Measurements from ENCODE around the gene KRTAP12-3. TPM values are rescaled to one million over a fixed set of nuclear protein-coding genes. Genes with fewer than 3 reads are reported as not detected.

KRTAP12-3 gene
- total and polyA plus RNA-seq, 2 donors = not detected

DNA sequence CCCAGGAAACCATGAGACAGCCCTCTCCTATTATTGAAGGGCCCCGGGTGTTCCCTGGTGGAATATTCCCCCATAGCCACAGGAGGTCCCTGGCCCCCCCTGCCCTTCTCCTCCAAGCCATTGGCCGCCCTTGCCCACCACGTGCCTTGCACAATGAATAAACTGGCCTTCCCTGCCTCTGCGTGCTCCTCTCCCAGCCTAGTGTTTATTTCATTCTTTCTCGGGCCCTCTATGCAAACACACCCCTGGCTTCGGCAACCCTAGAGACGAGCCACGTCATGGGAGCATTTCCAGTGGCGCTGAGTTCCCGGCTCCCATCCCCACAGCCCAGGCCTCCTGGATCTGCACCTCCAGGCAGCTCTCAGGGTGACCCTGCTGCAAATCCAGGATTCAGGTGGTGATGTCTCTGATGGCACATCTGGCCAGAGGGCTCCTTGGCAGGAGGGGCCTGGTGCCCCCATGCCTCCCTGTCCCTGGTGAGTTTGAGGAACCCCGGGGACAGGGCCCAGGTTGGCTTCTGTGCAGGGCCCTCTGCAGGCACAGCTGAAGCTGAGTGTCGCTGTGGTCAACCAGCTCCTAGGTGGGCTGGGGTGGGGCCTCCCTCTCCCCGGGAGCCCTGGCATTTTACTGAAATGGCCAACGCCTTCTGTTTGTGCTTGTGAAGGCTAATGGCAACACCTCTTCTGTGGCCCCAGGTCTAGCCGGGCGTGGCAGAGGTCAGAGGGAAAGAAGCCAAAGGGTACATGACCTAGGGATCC lies 45.4 kb downstream of the KRTAP12-3 start:
- peaks cover 9 to 19% of the 10 kb centered on the region in 2 donors for H3K9me3 ChIP-seq (ENCODE audit: control insufficient read depth in 2 of 2, insufficient read depth in 1 of 2, low read length in 1 of 2)
- H3K4me3 ChIP-seq (ENCODE audit: low read length in 2 of 2) = no peak overlapping the region
- no peak overlapping the region for H3K27ac ChIP-seq (ENCODE audit: low read depth in 1 of 2, low read length in 1 of 2)
- H3K36me3 ChIP-seq (ENCODE audit: control insufficient read depth in 2 of 2, insufficient read depth in 2 of 2, low read length in 1 of 2) = peaks cover 0 to 6% of the 10 kb centered on the region in 2 donors
- H3K27me3 ChIP-seq (ENCODE audit: control insufficient read depth in 2 of 2, insufficient read depth in 1 of 2, low read length in 1 of 2) = peaks cover 33 to 89% of the 10 kb centered on the region in 2 donors
- no peak for DNase-seq (ENCODE audit: low read depth in 6 of 9, low spot score in 9 of 9)
- 57% methylated on average over 16 of the region's 16 CpGs for WGBS
- H3K4me1 ChIP-seq (ENCODE audit: control insufficient read depth in 2 of 2, insufficient read depth in 2 of 2, low read length in 2 of 2) = no peaks in the 10 kb centered on the region

DNA sequence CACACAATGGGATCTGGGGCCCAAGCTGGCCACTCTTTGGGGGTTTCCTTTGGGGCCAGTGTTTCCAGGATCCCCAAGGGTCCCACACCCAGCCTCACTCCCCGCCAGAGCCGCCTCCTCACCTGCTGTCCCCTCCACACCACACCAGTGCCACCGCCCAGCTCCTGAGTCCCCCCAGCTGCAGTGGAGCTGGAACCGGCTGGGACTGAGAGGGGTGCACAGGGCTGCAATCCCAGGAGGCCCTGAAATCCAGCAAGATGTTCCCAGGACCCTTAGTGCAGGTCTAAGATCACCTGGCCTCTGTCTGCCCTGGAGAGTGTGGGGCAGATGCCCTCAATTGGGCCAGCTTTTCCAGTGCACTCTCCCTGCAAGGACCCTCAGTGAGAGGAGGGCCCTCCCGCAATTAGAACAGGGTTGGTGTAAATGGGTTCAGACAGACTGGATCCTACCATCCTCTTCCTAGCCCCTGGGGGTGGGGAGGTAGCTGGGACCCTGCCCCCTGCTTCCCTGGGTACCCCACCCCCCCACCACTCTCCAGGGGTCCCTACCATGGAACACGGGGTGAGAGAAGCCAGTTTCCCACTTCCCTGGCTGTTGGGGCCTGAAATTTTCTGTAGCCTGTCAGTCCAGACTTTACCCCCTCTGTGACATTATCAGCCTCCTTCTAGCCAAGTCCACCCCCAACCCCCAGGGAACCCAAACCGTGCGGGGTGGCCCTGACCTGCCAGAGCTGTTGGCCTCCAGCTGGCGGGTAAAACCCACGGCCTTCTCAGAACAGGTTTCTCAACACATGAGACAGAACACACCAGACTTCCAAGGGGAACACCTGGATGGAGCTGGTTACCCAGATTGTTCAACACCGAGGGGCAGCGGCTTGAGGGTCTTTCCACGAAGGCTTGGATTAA lies 46.3 kb downstream of the KRTAP12-3 start:
- 40% methylated on average over 13 of the region's 13 CpGs for WGBS
- DNase-seq (ENCODE audit: low read depth in 6 of 9, low spot score in 9 of 9) = no peak

DNA sequence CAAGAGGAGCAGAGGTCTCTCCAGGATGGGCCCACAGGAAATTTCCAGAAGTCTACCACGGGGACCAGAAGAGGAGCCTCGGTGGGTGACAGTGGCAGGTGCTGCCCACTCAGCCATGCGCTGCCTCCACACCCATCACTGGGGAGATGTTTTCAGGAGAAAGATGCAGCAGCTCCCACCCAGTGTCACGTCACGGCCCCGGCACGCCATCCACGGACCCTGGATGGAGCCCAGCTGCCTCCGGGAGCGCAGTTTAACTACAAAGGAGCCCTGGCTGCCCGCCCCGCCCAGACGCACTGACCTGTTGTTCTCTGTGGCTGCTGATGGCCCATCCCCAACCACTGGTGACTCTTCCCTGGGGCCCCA lies 46.9 kb downstream of the KRTAP12-3 start:
- Histone ChIP-seq H3K27ac (ENCODE audit: low read depth in 1 of 2, low read length in 1 of 2) (no peak overlapping the region), H3K4me3 (ENCODE audit: low read length in 2 of 2) (no peak overlapping the region), H3K4me1 (ENCODE audit: control insufficient read depth in 2 of 2, insufficient read depth in 2 of 2, low read length in 2 of 2) (peaks cover 0 to 2% of the 10 kb centered on the region in 2 donors), H3K27me3 (ENCODE audit: control insufficient read depth in 2 of 2, insufficient read depth in 1 of 2, low read length in 1 of 2) (peaks cover 48 to 92% of the 10 kb centered on the region in 2 donors), H3K9me3 (ENCODE audit: control insufficient read depth in 2 of 2, insufficient read depth in 1 of 2, low read length in 1 of 2) (peaks cover 9 to 19% of the 10 kb centered on the region in 2 donors), H3K36me3 (ENCODE audit: control insufficient read depth in 2 of 2, insufficient read depth in 2 of 2, low read length in 1 of 2) (peaks cover 0 to 6% of the 10 kb centered on the region in 2 donors)
- no peak for DNase-seq (ENCODE audit: low read depth in 6 of 9, low spot score in 9 of 9)
- 19% methylated on average over 13 of the region's 13 CpGs for WGBS

More for the DNA sequence above, 46.3 kb downstream of the KRTAP12-3 start:
- H3K4me1 ChIP-seq (ENCODE audit: control insufficient read depth in 2 of 2, insufficient read depth in 2 of 2, low read length in 2 of 2) = peaks cover 0 to 2% of the 10 kb centered on the region in 2 donors
- H3K27ac ChIP-seq (ENCODE audit: low read depth in 1 of 2, low read length in 1 of 2) = no peak overlapping the region
- peaks cover 0 to 6% of the 10 kb centered on the region in 2 donors for H3K36me3 ChIP-seq (ENCODE audit: control insufficient read depth in 2 of 2, insufficient read depth in 2 of 2, low read length in 1 of 2)
- H3K9me3 ChIP-seq (ENCODE audit: control insufficient read depth in 2 of 2, insufficient read depth in 1 of 2, low read length in 1 of 2) = peaks cover 9 to 19% of the 10 kb centered on the region in 2 donors
- no peak overlapping the region for H3K4me3 ChIP-seq (ENCODE audit: low read length in 2 of 2)
- peaks cover 41 to 90% of the 10 kb centered on the region in 2 donors for H3K27me3 ChIP-seq (ENCODE audit: control insufficient read depth in 2 of 2, insufficient read depth in 1 of 2, low read length in 1 of 2)

DNA sequence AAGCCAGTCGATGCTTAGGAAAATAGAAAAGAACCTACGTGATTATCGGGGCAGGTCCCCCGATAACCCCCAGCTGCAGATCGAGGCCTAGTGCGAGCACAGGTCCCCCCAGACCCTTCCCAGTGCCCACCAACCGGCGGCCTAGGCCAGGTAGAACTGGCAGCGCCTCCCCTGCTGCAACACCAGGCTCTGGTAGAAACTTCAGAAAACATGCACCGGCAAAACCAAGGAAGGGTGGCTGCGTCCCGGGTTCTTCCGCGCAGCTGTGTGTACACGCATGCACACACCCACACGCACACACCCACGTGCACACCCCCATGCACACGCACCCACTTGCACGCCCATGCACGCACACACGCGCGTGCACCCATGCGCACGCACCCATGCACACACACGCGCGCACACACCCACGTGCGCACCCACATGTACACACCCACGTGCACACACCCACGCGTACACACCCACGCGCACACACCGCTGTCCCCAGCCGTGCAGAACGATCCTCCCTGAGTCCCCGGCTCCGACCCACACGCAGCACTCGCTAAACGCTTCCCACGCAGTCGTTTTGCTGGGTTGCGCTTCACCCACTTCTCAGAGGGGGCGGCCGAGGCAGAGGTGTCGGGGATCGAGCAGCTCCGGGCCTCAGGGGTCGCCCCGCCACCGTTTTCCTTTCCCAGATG lies 48.4 kb downstream of the KRTAP12-3 start:
- Histone ChIP-seq H3K36me3 (ENCODE audit: control insufficient read depth in 2 of 2, insufficient read depth in 2 of 2, low read length in 1 of 2) (peaks cover 0 to 6% of the 10 kb centered on the region in 2 donors), H3K27me3 (ENCODE audit: control insufficient read depth in 2 of 2, insufficient read depth in 1 of 2, low read length in 1 of 2) (peaks cover 60 to 92% of the 10 kb centered on the region in 2 donors), H3K4me3 (ENCODE audit: low read length in 2 of 2) (no peak overlapping the region), H3K27ac (ENCODE audit: low read depth in 1 of 2, low read length in 1 of 2) (no peak overlapping the region), H3K9me3 (ENCODE audit: control insufficient read depth in 2 of 2, insufficient read depth in 1 of 2, low read length in 1 of 2) (peaks cover 9 to 19% of the 10 kb centered on the region in 2 donors), H3K4me1 (ENCODE audit: control insufficient read depth in 2 of 2, insufficient read depth in 2 of 2, low read length in 2 of 2) (peaks cover 0 to 2% of the 10 kb centered on the region in 2 donors)
- 13% methylated on average over 54 of the region's 54 CpGs for WGBS
- DNase-seq (ENCODE audit: low read depth in 6 of 9, low spot score in 9 of 9) = no peak

DNA sequence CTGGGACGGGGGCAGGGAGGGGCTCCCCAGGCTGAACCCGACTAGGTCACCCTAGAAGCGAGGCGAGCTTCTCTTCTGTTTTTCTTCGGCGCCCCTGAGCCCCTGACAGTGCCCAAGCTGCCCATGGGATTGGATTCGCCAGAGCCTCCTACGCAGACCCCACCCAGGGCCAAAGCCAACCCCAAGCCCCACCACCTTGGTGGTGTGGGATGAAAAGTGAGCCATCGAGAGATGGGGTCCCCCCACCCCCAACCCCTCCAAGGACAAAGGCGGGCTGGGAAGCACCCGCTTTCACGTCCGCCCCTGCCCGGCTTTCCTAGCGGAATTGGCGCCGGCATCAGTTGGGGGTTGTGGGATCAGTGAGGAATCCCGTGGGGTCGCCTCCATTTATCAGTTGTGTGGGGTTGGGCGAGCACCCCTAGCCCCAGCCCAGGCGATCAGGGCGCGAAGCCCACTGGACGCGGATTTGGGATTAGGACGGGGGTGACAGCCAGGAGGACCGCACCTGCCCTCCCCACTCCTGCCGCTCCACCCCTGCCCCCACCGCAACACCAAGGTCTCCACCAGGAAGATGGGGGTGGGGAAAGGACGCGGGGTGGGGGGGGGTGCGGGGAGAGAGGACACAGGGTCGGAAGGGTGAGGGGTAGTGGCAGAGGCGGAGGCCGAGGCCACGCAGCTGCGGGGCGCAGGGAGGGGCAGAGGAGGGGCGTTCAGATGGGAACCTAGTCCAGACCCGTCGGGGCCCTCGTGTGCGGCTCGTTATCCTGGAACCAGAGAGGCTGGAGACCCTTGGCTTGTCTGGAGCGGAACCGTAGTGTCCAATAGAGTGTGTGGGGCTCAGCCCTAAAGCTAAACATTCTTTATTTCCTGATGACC lies 49.2 kb downstream of the KRTAP12-3 start:
- no peak overlapping the region for H3K4me3 ChIP-seq (ENCODE audit: low read length in 2 of 2)
- peaks cover 67 to 92% of the 10 kb centered on the region in 2 donors for H3K27me3 ChIP-seq (ENCODE audit: control insufficient read depth in 2 of 2, insufficient read depth in 1 of 2, low read length in 1 of 2)
- WGBS = 12% methylated on average over 46 of the region's 46 CpGs
- H3K27ac ChIP-seq (ENCODE audit: low read depth in 1 of 2, low read length in 1 of 2) = no peak overlapping the region
- H3K36me3 ChIP-seq (ENCODE audit: control insufficient read depth in 2 of 2, insufficient read depth in 2 of 2, low read length in 1 of 2) = peaks cover 0 to 6% of the 10 kb centered on the region in 2 donors
- H3K9me3 ChIP-seq (ENCODE audit: control insufficient read depth in 2 of 2, insufficient read depth in 1 of 2, low read length in 1 of 2) = peaks cover 9 to 19% of the 10 kb centered on the region in 2 donors
- peaks cover 0 to 2% of the 10 kb centered on the region in 2 donors for H3K4me1 ChIP-seq (ENCODE audit: control insufficient read depth in 2 of 2, insufficient read depth in 2 of 2, low read length in 2 of 2)
- DNase-seq (ENCODE audit: low read depth in 6 of 9, low spot score in 9 of 9) = no peak

Other genes starting within 250 kb of the KRTAP12-3 start
- gene LRRC3, start 202.4 kb upstream of the KRTAP12-3 start, total RNA-seq = 0.24 TPM
- gene LRRC3, start 202.4 kb upstream of the KRTAP12-3 start, polyA plus RNA-seq = 0.55 TPM
- gene KRTAP10-1, start 117.7 kb upstream of the KRTAP12-3 start, total RNA-seq = not detected
- not detected for gene KRTAP10-1, start 117.7 kb upstream of the KRTAP12-3 start, polyA plus RNA-seq
- not detected for gene KRTAP10-2, start 106.4 kb upstream of the KRTAP12-3 start, total RNA-seq
- gene KRTAP10-2, start 106.4 kb upstream of the KRTAP12-3 start, polyA plus RNA-seq = not detected
- not detected for gene KRTAP10-3, start 99.1 kb upstream of the KRTAP12-3 start, total RNA-seq
- gene KRTAP10-3, start 99.1 kb upstream of the KRTAP12-3 start, polyA plus RNA-seq = not detected
- gene KRTAP10-4, start 84.2 kb upstream of the KRTAP12-3 start, total RNA-seq = not detected
- gene KRTAP10-4, start 84.2 kb upstream of the KRTAP12-3 start, polyA plus RNA-seq = not detected
- gene KRTAP10-5, start 77.3 kb upstream of the KRTAP12-3 start, total RNA-seq = not detected
- not detected for gene KRTAP10-5, start 77.3 kb upstream of the KRTAP12-3 start, polyA plus RNA-seq
- gene KRTAP10-6, start 65.4 kb upstream of the KRTAP12-3 start, total RNA-seq = not detected
- gene KRTAP10-6, start 65.4 kb upstream of the KRTAP12-3 start, polyA plus RNA-seq = not detected
- not detected for gene KRTAP10-7, start 57.3 kb upstream of the KRTAP12-3 start, total RNA-seq
- not detected for gene KRTAP10-7, start 57.3 kb upstream of the KRTAP12-3 start, polyA plus RNA-seq
- not detected for gene KRTAP10-8, start 45.9 kb upstream of the KRTAP12-3 start, total RNA-seq
- gene KRTAP10-8, start 45.9 kb upstream of the KRTAP12-3 start, polyA plus RNA-seq = not detected
- gene KRTAP10-9, start 30.8 kb upstream of the KRTAP12-3 start, total RNA-seq = not detected
- gene KRTAP10-9, start 30.8 kb upstream of the KRTAP12-3 start, polyA plus RNA-seq = not detected
- gene KRTAP10-10, start 20.6 kb upstream of the KRTAP12-3 start, total RNA-seq = not detected
- not detected for gene KRTAP10-10, start 20.6 kb upstream of the KRTAP12-3 start, polyA plus RNA-seq
- gene KRTAP10-11, start 11.5 kb upstream of the KRTAP12-3 start, total RNA-seq = not detected
- not detected for gene KRTAP10-11, start 11.5 kb upstream of the KRTAP12-3 start, polyA plus RNA-seq
- not detected for gene KRTAP12-4, start 3.3 kb upstream of the KRTAP12-3 start, total RNA-seq
- not detected for gene KRTAP12-4, start 3.3 kb upstream of the KRTAP12-3 start, polyA plus RNA-seq
- not detected for gene KRTAP12-2, start 9.0 kb downstream of the KRTAP12-3 start, total RNA-seq
- not detected for gene KRTAP12-2, start 9.0 kb downstream of the KRTAP12-3 start, polyA plus RNA-seq
- gene KRTAP12-1, start 24.2 kb downstream of the KRTAP12-3 start, total RNA-seq = not detected
- not detected for gene KRTAP12-1, start 24.2 kb downstream of the KRTAP12-3 start, polyA plus RNA-seq
- gene KRTAP10-12, start 39.2 kb downstream of the KRTAP12-3 start, total RNA-seq = not detected
- gene KRTAP10-12, start 39.2 kb downstream of the KRTAP12-3 start, polyA plus RNA-seq = not detected
- 0.38 TPM for gene TSPEAR, start 53.6 kb downstream of the KRTAP12-3 start, total RNA-seq
- gene TSPEAR, start 53.6 kb downstream of the KRTAP12-3 start, polyA plus RNA-seq = 0.07 TPM
- 32.8 TPM for gene UBE2G2, start 143.9 kb downstream of the KRTAP12-3 start, total RNA-seq
- 67.6 TPM for gene UBE2G2, start 143.9 kb downstream of the KRTAP12-3 start, polyA plus RNA-seq
- 63.7 TPM for gene SUMO3, start 160.1 kb downstream of the KRTAP12-3 start, total RNA-seq
- 49.6 TPM for gene SUMO3, start 160.1 kb downstream of the KRTAP12-3 start, polyA plus RNA-seq
- gene PTTG1IP, start 215.8 kb downstream of the KRTAP12-3 start, total RNA-seq = 75.3 TPM
- 138 TPM for gene PTTG1IP, start 215.8 kb downstream of the KRTAP12-3 start, polyA plus RNA-seq